Upper lobe of right lung (tissue), 1 donor: ENCODE measurements around the gene RBMS3. TPM values are rescaled to one million over a fixed set of nuclear protein-coding genes. Genes with fewer than 3 reads are reported as not detected.

ENCODE experiments used
- ATAC-seq: fragments of 200-7000 bp; cut with Tn5 transposase; one replicate; pipeline ENCODE4 v1.9.1; 2020; ENCODE audit warnings: mild to moderate bottlenecking, moderate library complexity
- DNase-seq: peaks from one replicate; pipeline ENCODE4 v3.0.0-alpha.2; 2020
- H3K27ac ChIP-seq: fragments of 200-600 bp; one replicate; pipeline ENCODE4 v1.8.0; 2022
- H3K27me3 ChIP-seq: fragments of 200-600 bp; one replicate; pipeline ENCODE4 v1.8.0; 2022; ENCODE audit warnings: mild to moderate bottlenecking
- H3K36me3 ChIP-seq: fragments of 200-600 bp; one replicate; pipeline ENCODE4 v1.8.0; 2022
- H3K4me1 ChIP-seq: fragments of 200-600 bp; one replicate; pipeline ENCODE4 v1.8.0; 2022
- H3K4me3 ChIP-seq: fragments of 200-600 bp; one replicate; pipeline ENCODE4 v1.8.0; 2022; ENCODE audit warnings: mild to moderate bottlenecking
- H3K9me3 ChIP-seq: fragments of 200-600 bp; one replicate; pipeline ENCODE4 v1.8.0; 2022
- intact Hi-C: fragments of 100-400 bp; cut with DNase I; formaldehyde crosslinking; loops from one replicate; pipeline ENCODE4 v1.11.0; 2022
- total RNA-seq: library from RNA; stranded (reverse); fragmentation: NEBNext Ultra II Directional; extraction: Animal tissue kit (Norgen Biotek cat#: 25700); gene quantifications from one replicate; pipeline ENCODE4 v1.2.1, GENCODE V29; 2021
- TF ChIP-seq, protein P1 (sequence below): fragments of 200-600 bp; IDR thresholded peaks from one replicate; pipeline ENCODE4 v1.8.0; 2022; ENCODE audit warnings: antibody characterized with exemption
- donor health status: DM: no; HTN: yes; CAD: no; lungs with severe emphysema.

The RBMS3 gene
- total RNA-seq, 1 donor from 2014 or later: 85.9 TPM

GRCh38 chr3:29536016-29536758 lies 255.3 kb downstream of the RBMS3 start:
- intact Hi-C loops: no loop called here
- no peaks in the 10 kb centered on the region for H3K27me3 ChIP-seq
- TF ChIP-seq, protein P1, sequence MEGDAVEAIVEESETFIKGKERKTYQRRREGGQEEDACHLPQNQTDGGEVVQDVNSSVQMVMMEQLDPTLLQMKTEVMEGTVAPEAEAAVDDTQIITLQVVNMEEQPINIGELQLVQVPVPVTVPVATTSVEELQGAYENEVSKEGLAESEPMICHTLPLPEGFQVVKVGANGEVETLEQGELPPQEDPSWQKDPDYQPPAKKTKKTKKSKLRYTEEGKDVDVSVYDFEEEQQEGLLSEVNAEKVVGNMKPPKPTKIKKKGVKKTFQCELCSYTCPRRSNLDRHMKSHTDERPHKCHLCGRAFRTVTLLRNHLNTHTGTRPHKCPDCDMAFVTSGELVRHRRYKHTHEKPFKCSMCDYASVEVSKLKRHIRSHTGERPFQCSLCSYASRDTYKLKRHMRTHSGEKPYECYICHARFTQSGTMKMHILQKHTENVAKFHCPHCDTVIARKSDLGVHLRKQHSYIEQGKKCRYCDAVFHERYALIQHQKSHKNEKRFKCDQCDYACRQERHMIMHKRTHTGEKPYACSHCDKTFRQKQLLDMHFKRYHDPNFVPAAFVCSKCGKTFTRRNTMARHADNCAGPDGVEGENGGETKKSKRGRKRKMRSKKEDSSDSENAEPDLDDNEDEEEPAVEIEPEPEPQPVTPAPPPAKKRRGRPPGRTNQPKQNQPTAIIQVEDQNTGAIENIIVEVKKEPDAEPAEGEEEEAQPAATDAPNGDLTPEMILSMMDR: no peak
- DNase-seq (no peak), ATAC-seq (no peak)
- H3K27ac ChIP-seq: no peak overlapping the region
- H3K9me3 ChIP-seq: no peaks in the 10 kb centered on the region
- no peak overlapping the region for H3K4me3 ChIP-seq
- H3K4me1 ChIP-seq: peaks cover 27% of the 10 kb centered on the region
- no peaks in the 10 kb centered on the region for H3K36me3 ChIP-seq

DNA sequence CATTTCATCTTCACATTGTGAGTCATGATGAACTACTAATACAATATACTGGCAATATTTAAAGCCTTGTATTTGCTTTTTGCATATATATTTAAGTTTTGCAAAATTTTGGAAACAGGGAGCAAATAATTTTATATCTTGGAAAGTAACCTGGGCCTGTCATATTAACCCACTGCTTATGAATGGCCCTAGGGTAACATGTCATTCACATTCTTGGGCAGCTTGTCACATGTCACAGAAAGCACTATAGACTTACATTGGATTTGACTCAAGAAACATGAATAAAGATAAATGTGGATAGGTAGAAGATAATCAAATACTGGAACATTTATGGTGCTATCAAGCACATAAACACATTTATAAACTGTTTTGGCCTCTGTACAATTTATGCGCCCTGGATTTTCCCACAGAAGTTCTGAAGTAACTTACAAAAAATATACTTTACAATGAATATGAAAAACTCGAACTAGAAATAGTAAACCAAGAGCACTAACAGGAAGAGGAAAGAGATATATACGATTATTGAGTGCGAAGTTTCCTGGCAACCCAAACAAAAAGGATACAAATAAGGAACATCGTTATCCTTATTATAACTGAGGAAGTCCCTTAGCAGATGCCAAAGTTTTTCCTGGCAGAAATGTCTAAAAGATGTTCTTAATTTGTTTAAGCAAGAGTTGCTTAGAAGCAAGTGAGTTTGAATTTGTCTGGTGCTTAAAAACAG lies 257.2 kb downstream of the RBMS3 start:
- DNase-seq (no peak), ATAC-seq (no peak)
- no peak overlapping the region for H3K27ac ChIP-seq

GRCh38 chr3:29538610-29538958 lies 257.7 kb downstream of the RBMS3 start:
- DNase-seq (no peak), ATAC-seq (no peak)
- H3K9me3 ChIP-seq: no peaks in the 10 kb centered on the region
- TF ChIP-seq, protein P1: no peak
- H3K4me1 ChIP-seq: peaks cover 22% of the 10 kb centered on the region
- intact Hi-C loops: no loop called here
- no peaks in the 10 kb centered on the region for H3K27me3 ChIP-seq
- H3K4me3 ChIP-seq: no peak overlapping the region
- H3K27ac ChIP-seq: no peak overlapping the region
- H3K36me3 ChIP-seq: no peaks in the 10 kb centered on the region

More for the DNA sequence above, 257.2 kb downstream of the RBMS3 start:
- H3K4me1 ChIP-seq: peaks cover 22% of the 10 kb centered on the region
- intact Hi-C loops: no loop called here
- H3K36me3 ChIP-seq: no peaks in the 10 kb centered on the region
- no peak overlapping the region for H3K4me3 ChIP-seq
- TF ChIP-seq, protein P1: no peak
- no peaks in the 10 kb centered on the region for H3K27me3 ChIP-seq
- no peaks in the 10 kb centered on the region for H3K9me3 ChIP-seq

DNA sequence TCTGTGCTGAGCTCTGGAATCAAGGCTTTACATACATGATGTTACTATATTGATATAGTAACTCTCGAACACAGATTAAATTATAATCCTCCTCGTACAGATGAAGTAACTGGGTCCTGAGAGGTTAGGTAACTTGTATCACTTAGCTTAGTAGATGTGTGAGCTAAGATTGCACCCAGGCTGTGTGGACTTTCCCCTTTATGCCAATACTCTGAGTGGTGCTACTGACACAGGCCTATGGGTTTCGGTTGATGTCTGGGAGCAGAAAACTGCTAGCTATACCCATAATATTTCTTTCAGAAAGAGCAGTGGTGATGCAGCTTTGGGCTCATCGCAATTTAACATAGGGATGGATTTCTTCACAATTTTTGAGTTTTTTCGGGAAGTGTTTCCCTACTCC lies 259.7 kb downstream of the RBMS3 start:
- intact Hi-C loops: no loop called here
- peaks cover 34% of the 10 kb centered on the region for H3K4me1 ChIP-seq

GRCh38 chr3:29544701-29545363 lies 264.0 kb downstream of the RBMS3 start:
- intact Hi-C loops: no loop called here
- Histone ChIP-seq H3K4me1 (peaks cover 12% of the 10 kb centered on the region), H3K4me3 (no peak overlapping the region), H3K36me3 (peaks cover 3% of the 10 kb centered on the region), H3K9me3 (no peaks in the 10 kb centered on the region), H3K27me3 (no peaks in the 10 kb centered on the region), H3K27ac (no peak overlapping the region)
- TF ChIP-seq, protein P1: no peak
- ATAC-seq (no peak), DNase-seq (no peak)

More for the DNA sequence above, 259.7 kb downstream of the RBMS3 start:
- H3K4me3 ChIP-seq: no peak overlapping the region
- DNase-seq (no peak), ATAC-seq (no peak)
- H3K27ac ChIP-seq: no peak overlapping the region
- no peaks in the 10 kb centered on the region for H3K36me3 ChIP-seq
- TF ChIP-seq, protein P1: no peak
- no peaks in the 10 kb centered on the region for H3K9me3 ChIP-seq
- H3K27me3 ChIP-seq: no peaks in the 10 kb centered on the region
